Colonic mucosa (tissue), 4 donors: ENCODE measurements around the gene ZNF536. TPM values are rescaled to one million over a fixed set of nuclear protein-coding genes. Genes with fewer than 3 reads are reported as not detected.

ENCODE experiments used
- DNase-seq: peaks from one replicate; pipeline ENCODE4 v3.0.0-alpha.2; 2020
- H3K27ac ChIP-seq: fragments of 200-600 bp; one replicate; pipeline ENCODE4 v1.8.0; 2021
- H3K27me3 ChIP-seq: fragments of 200-600 bp; one replicate; pipeline ENCODE4 v1.8.0; 2021
- H3K36me3 ChIP-seq: fragments of 200-600 bp; one replicate; pipeline ENCODE4 v1.8.0; 2021
- H3K4me1 ChIP-seq: fragments of 200-600 bp; one replicate; pipeline ENCODE4 v1.8.0; 2021; ENCODE audit warnings: mild to moderate bottlenecking
- H3K4me3 ChIP-seq: fragments of 200-600 bp; one replicate; pipeline ENCODE4 v1.8.0; 2021
- H3K9ac ChIP-seq, 2 donors: one replicate each; pipeline ENCODE4 v1.7.0; 2013; ENCODE audit warnings: control low read depth in 2 of 2, low read depth in 2 of 2, low read length in 2 of 2
- H3K9me3 ChIP-seq: fragments of 200-600 bp; one replicate; pipeline ENCODE4 v1.8.0; 2021
- intact Hi-C: fragments of 100-400 bp; cut with DNase I; formaldehyde crosslinking; loops from one replicate; pipeline ENCODE4 v1.14.1; 2022
- total RNA-seq, 2 donors: library from RNA; stranded (reverse); fragmentation: NEBNext Ultra II Directional in 1 of 2; extraction: Animal tissue kit (Norgen Biotek cat#: 25700) in 1 of 2; gene quantifications; one replicate each; pipeline ENCODE4 v1.2.1, GENCODE V29; 2021
- TF ChIP-seq, protein P1 (sequence below): fragments of 200-600 bp; IDR thresholded peaks from one replicate; pipeline ENCODE4 v1.8.0; 2022; ENCODE audit warnings: antibody characterized with exemption, mild to moderate bottlenecking
- donor health status: healthy.
- donor health status: DM: no; HTN: no; CAD: no.
- donor health status: DM: no; HTN: no; CAD: no.

ZNF536 gene
- total RNA-seq, 2 donors from 2014 or later = 1.3 to 1.4 TPM

DNA sequence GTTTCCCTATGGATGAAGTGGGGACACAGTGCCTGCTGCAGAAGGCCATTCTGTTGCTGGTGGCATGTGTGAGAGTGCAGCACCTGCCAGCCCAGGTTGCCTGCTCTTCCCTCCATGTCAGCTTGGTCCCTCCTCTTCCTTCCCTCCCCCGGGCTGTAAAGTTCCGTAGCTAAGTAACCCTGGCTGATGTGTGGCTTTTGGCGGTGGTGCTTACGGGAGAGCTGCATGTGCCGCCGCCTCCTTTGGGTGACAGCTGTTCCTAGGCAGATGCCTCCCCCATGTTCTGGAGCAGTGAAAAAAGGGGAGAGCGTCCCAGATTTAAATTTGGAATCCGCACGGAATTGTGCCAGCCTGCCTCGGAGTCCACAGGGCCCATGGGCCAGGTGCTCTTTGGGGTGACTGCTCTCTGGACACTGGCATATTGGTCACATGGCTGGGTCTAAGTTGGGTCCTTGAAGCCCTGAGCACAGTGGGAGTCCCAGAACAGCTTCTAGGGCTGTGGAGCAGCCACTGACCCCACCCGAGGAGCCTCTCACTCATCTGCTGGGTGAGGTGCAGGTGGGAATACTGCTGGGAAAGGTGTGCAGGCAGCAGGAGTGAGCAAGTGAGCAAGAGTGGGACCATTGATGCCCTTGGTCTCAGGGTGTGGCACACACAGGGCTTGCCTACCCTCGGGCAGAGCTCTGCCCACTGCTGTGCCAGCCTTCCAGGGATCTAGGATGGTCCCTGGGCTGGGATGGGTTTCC is 33.1 kb upstream of the ZNF536 start:
- Histone ChIP-seq H3K4me3 (no peak overlapping the region), H3K27me3 (no peaks in the 10 kb centered on the region), H3K36me3 (no peaks in the 10 kb centered on the region), H3K9me3 (no peaks in the 10 kb centered on the region), H3K4me1 (no peaks in the 10 kb centered on the region), H3K9ac (no peak overlapping the region), H3K27ac (no peak overlapping the region)
- TF ChIP-seq, protein P1, sequence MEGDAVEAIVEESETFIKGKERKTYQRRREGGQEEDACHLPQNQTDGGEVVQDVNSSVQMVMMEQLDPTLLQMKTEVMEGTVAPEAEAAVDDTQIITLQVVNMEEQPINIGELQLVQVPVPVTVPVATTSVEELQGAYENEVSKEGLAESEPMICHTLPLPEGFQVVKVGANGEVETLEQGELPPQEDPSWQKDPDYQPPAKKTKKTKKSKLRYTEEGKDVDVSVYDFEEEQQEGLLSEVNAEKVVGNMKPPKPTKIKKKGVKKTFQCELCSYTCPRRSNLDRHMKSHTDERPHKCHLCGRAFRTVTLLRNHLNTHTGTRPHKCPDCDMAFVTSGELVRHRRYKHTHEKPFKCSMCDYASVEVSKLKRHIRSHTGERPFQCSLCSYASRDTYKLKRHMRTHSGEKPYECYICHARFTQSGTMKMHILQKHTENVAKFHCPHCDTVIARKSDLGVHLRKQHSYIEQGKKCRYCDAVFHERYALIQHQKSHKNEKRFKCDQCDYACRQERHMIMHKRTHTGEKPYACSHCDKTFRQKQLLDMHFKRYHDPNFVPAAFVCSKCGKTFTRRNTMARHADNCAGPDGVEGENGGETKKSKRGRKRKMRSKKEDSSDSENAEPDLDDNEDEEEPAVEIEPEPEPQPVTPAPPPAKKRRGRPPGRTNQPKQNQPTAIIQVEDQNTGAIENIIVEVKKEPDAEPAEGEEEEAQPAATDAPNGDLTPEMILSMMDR = no peak
- intact Hi-C loops = no loop called here
- DNase-seq = no peak

DNA sequence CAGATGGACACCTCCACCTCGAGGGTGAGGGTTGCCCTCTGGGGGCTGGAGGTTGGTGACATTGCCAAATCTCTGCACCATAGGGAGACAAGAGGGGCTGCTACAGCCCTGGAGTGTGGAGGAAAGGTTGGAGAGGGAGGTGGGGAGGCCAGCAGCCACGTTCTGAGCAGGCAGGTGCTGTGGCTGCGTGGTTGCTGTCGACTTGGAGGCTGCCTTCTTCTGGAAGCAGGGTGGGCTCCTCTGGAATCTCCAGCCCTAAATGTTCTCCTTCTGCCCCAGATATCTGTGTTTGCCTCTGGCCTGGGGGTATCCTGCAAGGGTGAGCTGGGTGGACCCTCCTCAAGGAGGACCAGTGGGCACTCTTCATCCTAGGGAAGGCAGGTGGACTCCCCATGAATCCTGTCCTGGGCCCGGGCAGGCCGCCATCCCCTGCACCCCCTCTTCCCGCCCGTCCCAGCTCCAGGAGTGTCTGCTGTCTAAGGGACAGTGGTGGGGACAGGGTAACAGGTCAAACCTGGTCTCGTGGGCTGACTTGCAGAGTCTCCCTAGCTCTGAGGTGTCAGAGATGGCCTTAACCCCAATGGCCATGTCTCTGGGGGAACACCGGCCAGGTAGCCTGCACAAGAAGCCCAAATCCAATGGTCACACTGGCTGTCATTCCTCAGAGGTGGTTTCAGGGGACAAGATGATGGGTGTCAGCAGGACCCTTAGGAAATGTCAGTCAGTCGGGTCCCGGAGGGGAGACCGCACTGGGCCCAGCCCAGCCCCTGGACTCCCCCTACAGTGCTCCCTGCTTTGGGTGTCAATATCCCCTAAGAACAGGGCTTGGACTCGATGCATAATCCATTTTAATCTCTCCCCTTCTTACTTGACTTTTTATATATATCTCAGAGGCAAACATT is 32.3 kb upstream of the ZNF536 start:
- Histone ChIP-seq H3K9me3 (no peaks in the 10 kb centered on the region), H3K27me3 (no peaks in the 10 kb centered on the region), H3K4me3 (no peak overlapping the region), H3K27ac (no peak overlapping the region), H3K36me3 (no peaks in the 10 kb centered on the region), H3K9ac (no peak overlapping the region), H3K4me1 (no peaks in the 10 kb centered on the region)
- no peak for DNase-seq
- TF ChIP-seq, protein P1 = no peak
- intact Hi-C loops = no loop called here

DNA sequence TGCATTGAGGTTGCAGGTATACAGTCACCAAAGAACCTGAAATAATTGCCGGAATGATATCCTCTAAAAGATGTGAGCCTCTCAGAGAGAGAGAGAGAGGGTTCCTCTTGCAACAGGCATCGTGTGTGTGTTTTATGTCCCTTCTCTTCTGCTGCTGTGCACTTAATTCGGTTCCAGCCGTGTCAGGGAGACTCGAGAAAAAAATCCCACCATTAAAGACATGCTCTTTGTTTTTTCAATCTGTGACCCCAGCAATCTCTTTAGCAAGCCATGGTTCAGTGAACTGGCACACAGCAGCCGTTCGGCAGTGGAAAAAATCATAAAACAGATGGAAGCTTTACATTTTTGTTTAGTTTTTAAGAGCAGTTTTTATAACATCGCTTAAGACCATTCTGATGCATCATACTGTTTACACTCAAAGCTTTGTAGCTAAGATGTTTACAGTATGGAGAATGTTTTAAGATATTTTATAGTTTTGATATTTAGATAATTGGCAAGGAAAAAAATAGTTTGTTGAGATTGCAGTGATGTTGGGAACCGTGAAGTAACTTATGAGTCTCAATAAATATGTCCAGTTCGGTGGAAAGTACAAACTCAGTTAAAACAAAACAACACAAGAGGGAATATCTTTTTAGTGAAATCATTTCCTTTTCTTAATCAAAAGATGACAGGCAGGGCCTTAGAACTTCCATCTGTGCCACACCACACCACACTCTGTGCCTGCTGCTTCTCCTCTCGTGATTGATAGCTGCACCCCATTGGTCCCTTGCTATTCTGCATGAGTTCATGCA is 31.2 kb upstream of the ZNF536 start:
- TF ChIP-seq, protein P1 = no peak
- Histone ChIP-seq H3K4me1 (no peaks in the 10 kb centered on the region), H3K36me3 (no peaks in the 10 kb centered on the region), H3K9me3 (no peaks in the 10 kb centered on the region), H3K27ac (no peak overlapping the region), H3K4me3 (no peak overlapping the region), H3K27me3 (no peaks in the 10 kb centered on the region), H3K9ac (no peak overlapping the region)
- intact Hi-C loops = no loop called here
- no peak for DNase-seq

DNA sequence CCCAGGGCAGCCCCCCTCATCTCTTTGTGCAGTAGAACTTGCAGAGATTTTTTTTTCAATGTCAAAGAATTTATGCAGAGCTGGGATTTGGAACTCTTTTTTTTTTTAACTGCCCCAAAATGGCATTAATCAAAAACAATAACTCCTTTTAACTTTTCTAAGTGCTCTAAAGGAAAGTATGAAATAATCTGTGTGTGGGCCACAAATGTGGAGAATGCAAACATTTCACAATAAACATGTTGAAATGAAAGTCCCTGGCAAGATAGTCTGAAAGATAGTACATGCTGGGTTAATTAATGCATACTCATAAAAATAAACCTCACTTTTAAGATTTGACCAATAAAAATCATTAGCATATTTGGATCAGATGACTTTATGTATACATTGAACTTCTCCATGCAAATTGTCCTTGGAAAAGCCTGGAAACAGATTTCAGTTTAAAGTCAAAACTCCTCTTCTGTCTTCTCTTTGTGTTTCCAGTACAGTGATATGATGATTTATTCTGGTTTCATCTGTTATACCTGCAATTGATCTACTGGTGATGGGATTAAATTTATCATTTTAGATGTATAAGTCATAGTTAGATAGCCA is 30.5 kb upstream of the ZNF536 start:
- Histone ChIP-seq H3K4me3 (no peak overlapping the region), H3K36me3 (no peaks in the 10 kb centered on the region), H3K9ac (no peak overlapping the region), H3K27ac (no peak overlapping the region), H3K27me3 (no peaks in the 10 kb centered on the region), H3K9me3 (no peaks in the 10 kb centered on the region), H3K4me1 (no peaks in the 10 kb centered on the region)
- DNase-seq = no peak
- TF ChIP-seq, protein P1 = no peak
- intact Hi-C loops = no loop called here

DNA sequence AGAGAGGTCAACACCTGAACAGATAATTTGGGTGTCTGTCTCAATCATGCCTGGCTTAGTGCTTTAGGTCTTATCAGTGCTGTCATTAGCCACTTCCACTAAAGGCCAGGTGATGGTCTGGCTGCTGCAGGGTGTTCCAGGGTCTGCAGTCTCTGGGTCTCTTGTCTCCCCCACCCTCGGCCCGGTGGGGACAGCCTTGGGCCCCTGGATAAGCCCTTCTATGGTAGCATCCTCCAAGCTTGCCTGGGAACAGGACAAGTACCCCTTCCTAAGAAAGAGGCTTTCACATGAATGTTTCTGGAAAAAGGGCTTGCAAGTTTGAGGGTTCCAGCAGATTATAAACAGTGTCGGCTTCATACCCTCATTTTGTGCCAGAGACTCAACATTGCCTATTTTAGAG is 29.3 kb upstream of the ZNF536 start:
- Histone ChIP-seq H3K9ac (no peak overlapping the region), H3K36me3 (no peaks in the 10 kb centered on the region), H3K4me1 (no peaks in the 10 kb centered on the region), H3K27ac (no peak overlapping the region), H3K9me3 (no peaks in the 10 kb centered on the region), H3K4me3 (no peak overlapping the region), H3K27me3 (no peaks in the 10 kb centered on the region)
- no peak for DNase-seq
- intact Hi-C loops = no loop called here
- TF ChIP-seq, protein P1 = no peak
